ENCODE measurements around the gene MFSD2A.
"Not testable (repeated sequence)": the region's sequence is repeated elsewhere in the genome, so short reads cannot be mapped to it uniquely, and the experiment has no call there.

Gene MFSD2A

GRCh38 chr1:39964552-39964951, 9.6 kb downstream of the MFSD2A start:
- DNase-seq (ENCODE audit: low read depth in 1 of 2, low spot score in 1 of 2), result no peak

DNA sequence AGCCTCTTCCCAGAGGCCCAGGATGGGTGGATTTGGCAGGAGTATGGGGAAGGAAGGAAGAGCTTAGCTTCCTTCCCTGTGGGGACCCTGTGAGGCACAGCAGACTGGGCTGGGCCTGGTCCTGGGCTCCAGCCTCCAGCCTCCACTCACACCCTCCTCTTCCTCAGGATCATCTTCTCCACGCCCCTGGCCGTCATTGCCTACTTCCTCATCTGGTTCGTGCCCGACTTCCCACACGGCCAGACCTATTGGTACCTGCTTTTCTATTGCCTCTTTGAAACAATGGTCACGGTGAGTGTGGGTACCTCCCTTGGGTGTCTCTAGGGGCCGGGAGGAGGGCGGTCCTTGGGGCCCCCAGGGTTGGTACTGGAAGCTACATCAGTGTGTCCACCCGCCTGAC, 10.1 kb downstream of the MFSD2A start:
- no peak for DNase-seq (ENCODE audit: low read depth in 1 of 2, low spot score in 1 of 2)

DNA sequence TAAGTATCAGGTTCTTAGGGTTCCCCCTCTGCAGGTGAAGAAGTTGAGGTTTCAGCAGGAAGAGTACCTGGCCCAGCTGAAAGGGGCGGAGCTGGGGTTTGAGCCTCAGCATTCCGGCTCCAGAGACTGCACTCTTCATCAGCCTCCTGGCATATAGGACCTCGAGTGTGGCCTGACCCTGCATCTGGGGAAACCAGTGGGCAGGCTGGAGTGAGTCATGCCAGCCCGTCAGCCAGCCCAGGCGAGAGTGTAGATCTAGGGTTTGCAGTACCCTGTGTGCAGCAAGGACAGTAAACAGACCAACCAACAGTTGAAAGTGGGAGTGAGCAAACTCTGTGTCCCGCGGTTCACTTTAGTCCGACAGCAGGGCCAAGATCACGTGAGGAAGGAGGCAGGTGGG, 14.1 kb downstream of the MFSD2A start:
- DNase-seq (ENCODE audit: low read depth in 1 of 2, low spot score in 1 of 2), result no peak

GRCh38 chr1:39969531-39970270, 14.8 kb downstream of the MFSD2A start:
- DNase-seq (ENCODE audit: low read depth in 1 of 2, low spot score in 1 of 2), result no peak

- no peak for DNase-seq (ENCODE audit: low read depth in 1 of 2, low spot score in 1 of 2)
These were observed 15.3 kb downstream of the MFSD2A start for GRCh38 chr1:39970274-39970673.

DNA sequence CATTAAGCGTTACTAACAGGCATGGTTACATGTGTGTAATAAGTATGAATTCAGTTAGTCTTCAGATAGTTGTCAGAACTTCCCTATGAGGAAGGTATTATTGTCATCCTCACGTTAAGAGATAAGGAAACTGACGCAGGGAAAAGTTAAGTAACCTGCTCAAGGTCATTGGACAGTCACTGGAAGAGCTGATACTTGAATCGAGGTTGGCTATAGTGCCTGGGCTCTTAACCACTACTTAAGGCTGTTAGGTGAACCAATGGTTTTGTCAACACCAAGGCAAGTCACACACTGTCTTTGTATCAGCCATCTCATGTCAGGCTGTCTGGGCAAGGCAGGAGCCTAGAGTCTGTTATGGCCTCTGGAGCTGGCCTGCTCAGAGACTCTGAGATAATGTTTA, 16.2 kb downstream of the MFSD2A start:
- no peak for DNase-seq (ENCODE audit: low read depth in 1 of 2, low spot score in 1 of 2)

DNA sequence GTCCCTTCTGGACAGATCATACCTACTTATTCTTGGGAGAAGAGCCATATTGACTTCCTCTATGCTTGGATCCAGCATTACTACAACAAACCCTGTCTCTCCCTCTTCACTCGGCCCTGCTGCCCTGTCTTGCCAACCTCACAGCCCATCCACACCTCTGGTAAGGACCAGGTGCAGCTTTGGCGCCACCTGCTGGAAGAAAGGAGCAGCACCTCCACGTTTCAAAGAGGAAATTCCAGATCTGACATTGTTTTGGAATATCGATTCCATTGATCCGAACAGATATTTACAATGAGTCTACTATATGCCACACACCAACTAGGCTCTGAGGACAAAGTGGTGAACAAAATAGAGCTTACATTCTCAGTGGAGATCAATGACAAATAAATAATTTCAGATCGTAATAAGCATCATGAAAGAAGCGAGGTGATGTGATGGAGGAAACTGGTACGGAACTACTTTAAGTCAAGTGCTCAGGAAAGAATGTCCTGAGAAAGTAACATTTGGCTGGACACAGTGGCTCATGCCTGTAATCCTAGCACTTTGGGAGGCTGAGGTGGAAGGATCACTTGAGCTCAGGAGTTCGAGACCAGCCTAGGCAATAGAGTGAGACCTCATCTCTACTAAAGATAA, 18.7 kb downstream of the MFSD2A start:
- peak; percentile 44 to 58 for DNase-seq (ENCODE audit: low read depth in 1 of 2, low spot score in 1 of 2)

DNA sequence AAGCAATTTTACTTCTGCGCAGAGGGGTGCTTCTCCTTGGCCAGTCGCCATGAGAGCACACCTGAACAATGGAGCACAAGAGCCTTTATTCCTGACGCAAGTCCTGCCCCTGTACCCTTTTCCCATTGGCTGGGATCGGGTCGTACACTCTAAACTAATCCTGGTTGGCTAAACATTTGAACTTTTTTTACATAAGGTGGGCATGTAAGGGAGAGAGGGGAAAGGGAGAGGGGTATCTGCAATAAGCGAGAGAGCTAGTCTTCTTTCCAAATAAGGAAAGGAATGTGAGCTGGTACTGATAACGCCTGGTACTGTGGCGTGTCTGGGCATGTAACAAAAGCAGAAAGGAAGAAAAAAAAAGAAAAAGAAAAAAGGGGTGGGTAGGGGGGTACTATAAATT, 21.8 kb downstream of the MFSD2A start:
- no peak for DNase-seq (ENCODE audit: low read depth in 1 of 2, low spot score in 1 of 2)

DNA sequence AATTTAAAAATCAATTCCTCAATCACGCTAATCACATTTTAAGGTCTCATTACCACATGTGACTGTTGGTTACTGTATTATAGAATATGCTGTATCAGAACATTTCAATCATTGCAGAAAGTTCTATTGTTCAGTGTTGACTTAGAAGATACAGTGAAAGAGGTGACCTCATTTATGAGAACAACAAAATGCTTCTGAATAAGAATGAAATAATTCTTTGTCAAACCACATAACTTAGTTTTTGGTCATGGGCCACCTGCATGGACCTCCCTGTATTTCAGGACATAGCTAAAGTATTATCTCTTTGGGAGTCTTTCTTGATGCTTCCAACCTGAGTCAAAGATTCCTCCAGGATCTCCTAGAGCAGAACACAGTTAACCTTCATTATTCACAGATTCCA, 22.3 kb downstream of the MFSD2A start:
- DNase-seq (ENCODE audit: low read depth in 1 of 2, low spot score in 1 of 2), result no peak

GRCh38 chr1:39979654-39980053, 24.7 kb downstream of the MFSD2A start:
- no peak for DNase-seq (ENCODE audit: low read depth in 1 of 2, low spot score in 1 of 2)

- no peak for DNase-seq (ENCODE audit: low read depth in 1 of 2, low spot score in 1 of 2)
These were observed 25.8 kb downstream of the MFSD2A start for GRCh38 chr1:39980555-39981313.

DNA sequence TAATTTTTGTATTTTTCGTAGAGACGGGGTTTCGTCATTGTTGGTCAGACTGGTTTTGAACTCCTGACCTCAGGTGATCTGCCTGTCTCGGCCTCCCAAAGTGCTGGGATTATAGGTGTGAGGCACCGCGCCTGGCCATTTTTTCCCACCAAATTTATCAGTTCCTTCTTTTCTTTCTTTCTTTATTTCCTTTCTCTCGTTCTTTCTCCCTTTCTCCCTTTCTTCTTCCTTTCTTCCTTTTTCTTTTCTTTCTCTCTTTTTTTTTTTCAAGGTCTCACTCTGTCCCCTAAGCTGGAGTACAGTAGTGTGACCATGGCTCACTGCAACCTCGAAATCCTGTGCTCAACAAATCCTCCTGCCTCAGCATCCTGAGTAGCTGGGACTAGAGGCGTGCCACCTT, 26.4 kb downstream of the MFSD2A start:
- no peak for DNase-seq (ENCODE audit: low read depth in 1 of 2, low spot score in 1 of 2)

DNA sequence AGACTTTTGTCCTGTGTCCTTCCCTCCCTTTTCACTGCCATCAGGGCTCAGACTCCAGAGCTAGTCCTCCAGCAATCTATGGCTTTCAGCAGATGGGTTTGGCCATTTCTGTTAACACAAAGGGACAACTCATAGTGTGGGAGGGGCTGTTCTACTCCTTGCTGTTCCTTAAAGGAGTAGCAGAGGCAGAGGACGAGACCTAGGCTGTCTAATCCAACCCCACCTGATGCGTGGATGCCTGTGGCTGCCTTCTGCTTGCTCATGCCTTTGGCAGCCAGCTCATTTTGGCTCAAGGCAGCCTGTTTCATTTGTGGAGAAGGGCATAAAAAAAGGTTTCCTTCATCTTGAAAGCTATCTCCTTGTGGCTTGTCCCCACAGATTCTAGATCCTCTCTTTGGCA, 27.0 kb downstream of the MFSD2A start:
- no peak for DNase-seq (ENCODE audit: low read depth in 1 of 2, low spot score in 1 of 2)

DNA sequence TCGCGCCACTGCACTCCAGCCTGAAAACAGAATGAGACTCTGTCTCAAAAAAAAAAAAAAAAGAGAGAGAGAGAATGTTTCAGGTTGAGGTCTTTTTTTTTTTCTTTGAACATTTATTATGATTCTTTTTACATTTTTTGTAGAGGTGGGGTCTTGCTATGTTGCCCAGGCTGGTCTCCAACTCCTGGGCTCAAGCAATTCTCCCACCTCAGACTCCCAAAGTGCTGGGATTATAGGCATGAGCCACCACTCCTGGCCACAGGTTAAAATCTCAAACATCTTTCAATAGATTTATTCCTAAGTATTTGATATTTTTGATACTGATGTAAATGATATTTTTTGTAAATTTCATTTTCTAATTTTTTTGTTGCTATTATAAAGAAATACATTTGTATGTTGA, 29.5 kb downstream of the MFSD2A start:
- not testable (repeated sequence) for DNase-seq (ENCODE audit: low read depth in 1 of 2, low spot score in 1 of 2)

GRCh38 chr1:39984951-39985350, 30.0 kb downstream of the MFSD2A start:
- DNase-seq (ENCODE audit: low read depth in 1 of 2, low spot score in 1 of 2), result no peak

DNA sequence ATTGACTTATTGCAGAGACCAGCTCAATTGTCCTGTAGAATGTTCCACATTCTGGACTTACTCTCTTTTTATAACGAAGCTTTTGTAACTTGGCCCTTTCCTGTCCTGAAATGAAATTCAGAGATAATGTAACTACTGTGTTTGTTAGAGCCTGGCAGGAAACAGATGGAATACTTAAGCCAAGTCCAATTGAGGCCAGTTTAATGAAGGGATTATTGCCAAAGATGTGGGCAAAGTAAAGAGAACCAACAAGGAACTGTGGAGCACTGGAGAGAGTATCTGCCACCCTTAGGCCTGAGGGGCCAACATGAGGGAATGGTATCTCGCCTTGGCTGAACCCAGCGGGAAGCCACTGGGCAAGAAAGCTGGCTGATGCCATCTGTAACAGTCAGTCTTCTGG, 32.9 kb downstream of the MFSD2A start:
- no peak for DNase-seq (ENCODE audit: low read depth in 1 of 2, low spot score in 1 of 2)

GRCh38 chr1:39988618-39989343, 33.8 kb downstream of the MFSD2A start:
- no peak for DNase-seq (ENCODE audit: low read depth in 1 of 2, low spot score in 1 of 2)

DNA sequence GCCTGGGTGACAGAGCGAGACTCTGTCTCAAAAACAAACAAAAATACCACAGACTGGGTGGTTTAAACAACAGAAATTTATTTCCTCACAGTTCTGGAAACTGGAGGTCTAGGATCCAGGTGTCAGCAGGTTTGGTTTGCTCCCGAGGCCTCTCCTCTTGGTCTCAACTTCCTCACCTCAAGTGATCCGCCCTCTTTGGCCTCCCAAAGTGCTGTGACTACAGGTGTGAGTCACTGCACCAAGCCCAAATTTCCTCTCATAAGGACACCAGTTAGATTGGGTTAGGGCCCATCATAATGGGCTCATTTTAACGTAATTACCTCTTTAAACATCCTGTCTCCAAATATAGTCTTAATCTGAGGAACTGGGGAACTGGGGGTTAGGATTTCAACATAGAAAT, 35.5 kb downstream of the MFSD2A start:
- no peak for DNase-seq (ENCODE audit: low read depth in 1 of 2, low spot score in 1 of 2)

DNA sequence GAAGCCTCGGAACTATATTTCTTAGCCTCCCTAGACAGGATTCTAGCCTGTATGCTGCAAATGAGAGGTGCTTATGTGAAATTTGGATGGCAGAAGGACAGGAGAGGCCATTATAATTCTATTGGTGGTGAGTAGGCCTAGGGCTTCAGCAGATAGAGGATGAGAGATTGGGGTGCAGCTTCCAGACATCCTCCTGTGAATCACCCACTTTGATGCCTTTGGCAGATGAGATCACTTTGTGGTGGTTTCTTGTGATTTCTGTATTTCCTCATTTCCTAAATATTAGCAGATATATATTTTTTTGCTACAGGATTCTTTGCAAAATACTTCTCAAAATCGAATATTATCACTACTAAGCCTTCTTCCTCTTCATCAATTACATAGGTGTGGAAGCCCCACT, 37.3 kb downstream of the MFSD2A start:
- no peak for DNase-seq (ENCODE audit: low read depth in 1 of 2, low spot score in 1 of 2)

DNA sequence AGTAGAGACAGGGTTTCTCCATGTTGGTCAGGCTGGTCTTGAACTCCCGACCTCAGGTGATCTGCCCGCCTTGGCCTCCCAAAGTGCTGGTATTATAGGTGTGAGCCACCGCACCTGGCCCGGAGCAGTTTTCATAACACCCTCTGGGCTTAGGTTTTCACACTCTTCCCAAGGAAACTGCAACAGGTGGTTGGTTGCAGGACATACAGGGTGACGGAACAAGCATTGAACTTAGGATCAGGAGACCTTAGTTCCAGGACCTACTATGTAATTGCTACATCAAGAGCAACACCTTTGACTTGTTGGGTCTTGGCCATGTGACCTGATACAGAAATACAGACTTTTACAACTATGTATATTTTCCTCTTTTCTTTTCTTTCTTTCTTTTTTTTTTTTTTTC, 37.9 kb downstream of the MFSD2A start:
- no peak for DNase-seq (ENCODE audit: low read depth in 1 of 2, low spot score in 1 of 2)

GRCh38 chr1:39995973-39996393, 41.0 kb downstream of the MFSD2A start:
- DNase-seq (ENCODE audit: low read depth in 1 of 2, low spot score in 1 of 2), result no peak
